GM21390 (cell line): ENCODE measurements around the gene NLRP9.

Source experiments
- ATAC-seq: cut with Tn5 transposase; IDR thresholded peaks from one replicate; pipeline ENCODE4 v1.9.1; 2021; ENCODE audit not compliant: unreplicated experiment

Gene NLRP9

DNA sequence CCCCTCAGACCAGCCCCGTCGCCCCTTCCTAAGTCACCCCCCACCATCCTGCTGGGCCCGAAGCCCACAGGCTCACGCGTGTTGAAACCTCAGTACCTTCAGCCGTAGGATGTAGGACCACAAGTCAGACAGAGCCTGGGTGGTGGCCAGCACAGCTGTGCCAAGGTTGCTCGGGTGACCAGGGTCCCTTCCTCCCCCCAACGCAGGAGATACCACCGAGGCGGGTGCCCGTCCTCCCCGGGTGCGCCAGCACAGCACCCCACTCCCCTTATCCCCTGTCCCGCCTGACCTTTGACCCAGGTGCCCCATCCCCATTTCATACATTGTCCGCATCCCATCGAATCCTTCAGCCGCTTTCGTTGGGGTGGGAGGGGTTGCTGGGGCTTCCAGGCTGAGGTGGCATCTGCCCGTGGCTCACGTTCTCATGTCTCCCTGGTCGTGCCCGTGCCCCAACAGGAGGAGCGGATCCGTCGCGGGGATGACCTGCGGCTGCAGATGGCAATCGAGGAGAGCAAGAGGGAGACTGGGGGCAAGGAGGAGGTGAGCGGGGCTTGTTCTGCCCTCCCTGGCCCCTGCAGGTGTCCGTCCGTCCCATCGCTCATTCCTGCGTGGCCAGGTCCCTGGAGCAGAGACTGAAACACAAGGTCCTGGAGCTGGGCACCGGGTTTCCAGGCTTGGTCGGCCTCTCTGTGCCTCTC, 48.6 kb downstream of the NLRP9 start:
- ATAC-seq: no peak

DNA sequence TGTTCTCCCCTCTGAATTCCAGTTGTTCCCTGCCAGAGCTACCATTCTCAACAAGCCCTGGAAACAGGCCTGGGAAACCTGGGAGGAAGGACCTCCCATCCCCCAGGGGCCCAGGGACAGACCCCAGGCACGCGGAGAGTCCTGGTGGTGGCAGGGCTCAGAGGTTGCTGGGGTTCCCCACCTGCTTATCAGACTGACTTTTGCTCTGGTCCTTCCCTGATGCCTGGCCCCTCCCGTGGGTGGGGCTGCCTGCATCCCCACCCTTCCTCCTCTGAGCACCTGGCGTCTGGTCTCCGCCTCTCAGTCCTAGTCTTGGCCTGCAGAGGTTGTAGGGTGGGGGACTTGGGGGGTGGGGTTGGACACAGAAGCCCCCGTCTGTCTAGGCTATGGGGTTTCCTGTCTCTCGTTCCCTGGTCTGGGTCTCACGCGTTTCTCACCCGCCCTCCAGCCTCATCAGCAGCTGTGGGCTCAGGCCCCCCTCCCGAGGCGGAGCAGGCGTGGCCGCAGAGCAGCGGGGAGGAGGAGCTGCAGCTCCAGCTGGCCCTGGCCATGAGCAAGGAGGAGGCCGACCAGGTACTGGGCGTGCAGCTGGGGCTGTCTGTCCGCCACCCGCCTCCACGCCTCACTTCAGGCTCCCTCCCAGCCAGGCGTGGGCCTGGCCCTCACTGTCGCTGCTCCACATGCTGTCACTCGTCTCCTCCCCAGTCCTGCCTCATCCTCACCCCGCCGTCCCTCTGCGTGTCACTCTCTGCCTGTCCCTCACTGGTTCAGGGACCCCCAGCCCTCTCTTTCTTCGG, 49.6 kb downstream of the NLRP9 start:
- no peak for ATAC-seq

DNA sequence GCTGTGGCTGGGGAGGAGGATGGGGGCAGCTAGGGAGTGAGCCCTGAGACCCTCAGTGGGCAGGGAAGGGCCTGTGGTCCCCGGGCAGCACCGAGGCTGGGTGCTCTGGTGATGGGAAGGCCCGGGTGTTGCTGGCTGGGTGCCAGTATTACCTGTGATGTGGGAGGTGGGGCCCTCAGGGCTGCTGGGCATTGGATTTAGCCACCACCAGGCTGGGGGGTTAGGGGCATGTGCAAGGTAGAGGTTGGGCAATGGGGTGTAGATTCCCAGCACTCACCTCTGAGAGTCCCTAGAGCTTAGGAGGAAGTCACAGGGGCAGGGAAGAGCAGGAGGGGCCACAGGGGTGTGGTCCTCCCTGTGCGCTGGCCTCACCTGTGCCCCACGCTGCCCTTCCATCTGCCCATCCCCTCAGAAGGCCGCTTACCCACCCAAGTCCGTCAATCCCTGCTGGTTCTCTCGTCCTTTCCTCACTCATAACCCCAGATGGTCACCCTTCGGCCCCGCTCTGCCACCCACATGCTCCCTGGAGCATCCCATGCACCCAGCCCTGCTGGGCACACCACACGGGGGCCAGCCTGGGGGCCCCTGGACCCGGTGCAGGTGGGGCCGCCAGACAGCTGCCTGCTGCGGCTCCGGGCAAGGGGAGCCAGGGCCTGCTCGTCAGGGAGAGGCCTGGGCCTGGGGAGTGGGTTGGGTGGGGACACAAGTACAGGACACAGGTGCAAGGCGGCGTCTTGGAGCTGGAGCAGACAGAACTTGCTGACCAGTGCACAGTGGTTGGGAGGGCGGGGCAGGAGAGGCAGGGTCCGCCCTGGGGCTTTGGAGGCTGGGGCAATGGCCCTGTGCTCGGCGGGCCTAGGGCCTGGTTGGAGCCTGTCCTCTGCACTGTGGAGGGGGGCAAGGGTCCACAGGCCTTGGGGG, 50.7 kb downstream of the NLRP9 start:
- ATAC-seq: no peak

DNA sequence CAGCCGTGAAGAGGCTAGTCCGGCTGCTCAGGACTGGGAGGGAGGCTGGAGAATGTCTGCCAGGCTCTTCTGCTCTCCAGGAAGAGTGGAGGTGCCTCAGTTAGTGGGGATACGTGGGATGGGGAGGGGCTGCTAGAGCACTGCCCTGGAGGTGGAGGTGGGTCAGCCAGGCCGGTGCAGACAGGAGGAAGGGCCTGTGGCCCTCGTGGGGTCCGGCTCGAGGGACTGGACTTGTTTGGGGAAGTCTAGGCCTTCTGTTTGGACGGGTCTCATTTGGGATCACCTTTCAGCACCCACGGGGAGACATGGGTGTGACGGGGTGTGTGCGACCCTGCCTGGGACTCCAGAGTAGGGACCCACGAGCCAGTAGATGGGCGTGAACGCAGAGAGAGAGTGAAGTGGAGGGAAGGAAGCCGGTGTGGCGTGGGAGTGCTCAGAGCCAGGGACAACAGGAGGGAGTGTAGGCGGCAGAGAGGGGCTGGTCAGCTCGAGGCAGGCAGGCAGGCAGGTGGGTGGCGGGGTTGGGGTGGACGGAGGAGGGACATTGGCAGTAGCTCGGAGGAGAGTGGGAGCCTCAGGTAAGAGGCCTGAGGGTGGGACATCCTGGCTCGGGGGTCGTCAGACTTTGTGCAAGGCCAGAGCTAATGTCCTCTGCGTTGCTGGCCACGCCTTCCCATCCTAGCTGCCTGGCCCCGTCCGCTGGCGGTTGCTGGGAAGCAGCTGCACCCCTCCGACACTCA, 51.7 kb downstream of the NLRP9 start:
- ATAC-seq: no peak

DNA sequence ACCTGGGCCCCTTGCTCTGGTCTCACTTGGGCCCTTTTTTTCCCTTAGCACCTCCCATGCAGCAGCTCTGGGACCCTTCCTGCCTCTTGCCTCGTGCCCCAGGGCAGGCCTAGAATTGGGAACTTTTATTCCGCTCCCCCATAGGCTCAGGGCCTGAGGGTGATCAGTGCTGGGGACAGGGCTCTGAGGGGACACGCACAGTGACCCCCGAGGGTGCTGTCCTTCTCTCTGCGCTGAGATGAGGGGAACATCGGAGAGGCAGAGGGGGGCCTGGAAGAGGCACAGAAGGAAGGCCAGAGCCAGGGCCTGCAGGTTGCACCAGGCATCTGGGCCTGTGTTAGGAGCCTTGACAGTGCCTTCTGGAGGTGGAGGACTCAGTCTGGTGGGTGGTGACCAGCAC, 52.4 kb downstream of the NLRP9 start:
- no peak for ATAC-seq

DNA sequence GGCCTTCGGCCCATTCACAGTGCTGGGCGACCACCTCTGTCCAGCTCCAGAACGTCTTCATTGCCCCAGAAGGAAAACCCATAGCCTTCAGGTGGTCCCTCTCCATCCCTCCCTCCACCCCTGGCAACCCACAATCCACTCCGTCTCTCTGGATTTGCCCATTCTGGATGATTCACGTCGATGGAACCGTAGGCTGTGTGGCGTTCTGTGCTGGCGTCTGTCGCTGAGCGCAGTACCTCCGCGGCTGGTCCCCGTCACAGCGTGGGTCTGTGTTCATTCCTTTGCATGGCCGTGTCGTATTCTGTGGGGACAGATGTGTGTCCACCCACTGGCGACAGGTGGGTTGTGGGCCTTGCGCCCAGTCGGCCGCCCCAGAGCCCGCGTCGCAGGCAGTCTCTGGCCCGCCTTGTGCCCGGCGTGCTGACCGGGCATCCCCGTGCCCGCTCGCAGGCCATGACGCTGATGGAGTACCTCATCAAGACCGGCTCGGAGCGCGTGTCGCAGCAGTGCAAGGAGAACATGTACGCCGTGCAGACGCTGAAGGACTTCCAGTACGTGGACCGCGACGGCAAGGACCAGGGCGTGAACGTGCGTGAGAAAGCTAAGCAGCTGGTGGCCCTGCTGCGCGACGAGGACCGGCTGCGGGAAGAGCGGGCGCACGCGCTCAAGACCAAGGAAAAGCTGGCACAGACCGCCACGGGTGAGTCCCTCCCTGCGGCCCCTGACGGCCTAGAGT, 53.1 kb downstream of the NLRP9 start:
- no peak for ATAC-seq

DNA sequence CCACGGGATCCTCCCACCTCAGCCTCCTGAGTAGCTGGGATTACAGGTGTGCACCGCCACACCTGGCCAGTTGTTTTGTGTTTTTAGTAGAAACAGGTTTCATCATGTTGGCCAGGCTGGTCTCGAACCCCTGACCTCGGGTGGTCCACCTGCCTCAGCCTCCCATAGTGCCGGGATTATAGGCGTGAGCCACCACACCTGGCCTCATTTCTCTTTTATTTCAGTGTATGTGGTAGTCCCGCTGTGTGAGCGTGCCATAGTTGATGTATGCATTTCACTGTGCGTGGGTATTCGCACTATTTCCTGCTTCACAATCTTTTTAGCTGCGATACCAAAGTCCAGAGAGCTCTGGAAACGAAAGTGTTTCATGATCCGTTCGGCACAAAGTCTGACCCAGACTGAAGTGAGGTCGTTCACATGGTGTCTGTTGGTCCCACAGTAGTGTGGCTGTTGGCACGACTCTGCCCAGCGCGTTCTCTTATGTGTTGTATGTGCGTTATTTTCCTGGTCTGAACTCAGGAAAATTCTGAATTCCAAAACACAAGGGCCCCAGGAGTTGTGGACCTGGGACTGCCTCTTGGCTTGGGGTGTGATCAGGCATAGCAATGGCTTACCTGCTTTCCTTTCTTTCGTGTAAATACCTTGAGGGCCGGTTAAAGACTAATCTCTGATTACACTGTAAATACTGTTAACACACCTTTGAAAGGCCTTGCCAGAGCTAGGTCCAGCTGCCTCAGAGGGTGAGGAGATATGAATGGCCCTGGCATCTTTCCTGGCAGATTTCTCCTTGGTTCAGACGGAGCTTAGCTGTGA, 54.5 kb downstream of the NLRP9 start:
- no peak for ATAC-seq

DNA sequence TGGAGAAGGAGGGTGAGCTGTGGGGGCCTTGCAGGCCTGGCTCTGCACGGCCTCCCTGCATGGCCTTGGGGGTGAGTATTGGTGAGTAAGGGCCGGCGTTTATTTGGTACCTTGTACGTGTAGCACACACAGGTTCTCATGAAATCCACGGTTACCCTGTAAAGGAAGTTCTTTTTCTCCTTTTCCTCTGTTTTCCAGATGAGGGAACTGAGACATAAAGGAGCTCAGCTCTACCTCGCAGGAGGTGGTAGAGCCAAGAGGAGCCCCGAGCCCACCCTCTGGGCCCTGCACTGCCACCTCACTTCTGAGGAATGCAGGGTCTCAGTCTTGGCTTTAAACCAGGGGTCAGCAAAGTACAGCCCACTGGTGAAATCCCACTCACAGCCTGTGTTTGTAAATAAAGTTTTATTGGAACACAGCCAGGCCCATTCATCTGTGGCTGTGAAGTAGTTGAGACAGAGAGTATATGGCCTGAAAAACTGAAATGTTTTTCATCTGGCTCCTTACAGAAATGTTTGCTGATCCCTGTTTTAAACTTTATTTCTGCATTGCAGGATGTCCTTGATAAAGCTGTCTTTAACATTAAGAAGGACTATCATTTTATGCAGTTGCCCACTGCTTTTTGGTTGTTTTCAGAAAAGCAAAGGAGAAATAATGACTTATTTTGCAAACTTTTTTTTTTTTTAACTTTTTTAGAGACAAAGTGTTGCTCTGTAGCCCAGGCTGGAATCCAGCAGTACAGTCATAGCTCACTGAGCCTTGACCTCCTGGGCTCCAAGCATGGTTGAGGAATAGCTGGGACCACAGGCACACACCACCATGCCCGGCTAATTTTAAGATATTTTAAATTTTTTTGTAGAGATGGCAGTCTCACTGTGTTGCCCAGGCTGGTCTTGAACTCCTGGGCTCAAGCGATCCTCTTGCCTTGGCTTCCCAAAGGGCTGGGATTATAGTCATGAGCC, 56.8 kb downstream of the NLRP9 start:
- ATAC-seq: no peak

DNA sequence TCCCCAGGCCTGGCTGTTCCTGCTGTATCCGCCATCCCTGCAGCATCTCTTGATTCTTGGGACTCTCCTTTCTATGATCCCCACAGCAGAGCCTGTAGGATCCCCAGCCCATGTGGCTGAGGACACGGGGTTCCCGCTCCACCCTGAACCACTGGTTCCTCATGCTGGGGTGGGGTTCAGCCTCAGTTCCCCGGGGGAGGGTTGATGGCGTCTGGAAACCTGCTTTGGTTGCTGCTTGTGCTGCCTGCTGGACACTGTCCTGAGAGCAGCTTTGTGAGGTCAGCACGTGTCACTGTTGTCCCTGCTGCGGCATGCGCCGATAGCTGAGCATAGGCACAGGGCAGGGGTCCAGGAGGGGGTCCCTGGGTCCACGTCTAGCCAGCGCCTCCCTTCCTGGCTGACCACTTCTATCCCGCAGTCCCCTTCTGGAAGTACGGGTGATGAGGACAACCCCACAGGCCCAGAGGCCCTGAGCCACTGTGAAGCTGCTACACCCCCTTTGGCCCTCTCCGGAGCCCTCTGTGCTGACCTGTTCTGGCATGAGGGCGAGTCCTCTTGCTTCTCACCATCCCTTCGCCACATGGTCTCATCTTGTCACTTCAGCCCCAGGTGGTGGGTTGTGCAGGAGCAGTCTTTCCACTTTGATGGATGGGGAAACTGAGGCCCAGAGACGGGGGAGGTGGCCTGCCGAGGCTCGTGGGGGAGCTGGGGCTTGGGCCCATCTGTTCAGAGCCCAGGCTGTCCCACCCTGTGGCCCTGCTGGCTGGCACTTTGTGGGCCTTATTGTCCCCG, 57.7 kb downstream of the NLRP9 start:
- ATAC-seq: no peak

DNA sequence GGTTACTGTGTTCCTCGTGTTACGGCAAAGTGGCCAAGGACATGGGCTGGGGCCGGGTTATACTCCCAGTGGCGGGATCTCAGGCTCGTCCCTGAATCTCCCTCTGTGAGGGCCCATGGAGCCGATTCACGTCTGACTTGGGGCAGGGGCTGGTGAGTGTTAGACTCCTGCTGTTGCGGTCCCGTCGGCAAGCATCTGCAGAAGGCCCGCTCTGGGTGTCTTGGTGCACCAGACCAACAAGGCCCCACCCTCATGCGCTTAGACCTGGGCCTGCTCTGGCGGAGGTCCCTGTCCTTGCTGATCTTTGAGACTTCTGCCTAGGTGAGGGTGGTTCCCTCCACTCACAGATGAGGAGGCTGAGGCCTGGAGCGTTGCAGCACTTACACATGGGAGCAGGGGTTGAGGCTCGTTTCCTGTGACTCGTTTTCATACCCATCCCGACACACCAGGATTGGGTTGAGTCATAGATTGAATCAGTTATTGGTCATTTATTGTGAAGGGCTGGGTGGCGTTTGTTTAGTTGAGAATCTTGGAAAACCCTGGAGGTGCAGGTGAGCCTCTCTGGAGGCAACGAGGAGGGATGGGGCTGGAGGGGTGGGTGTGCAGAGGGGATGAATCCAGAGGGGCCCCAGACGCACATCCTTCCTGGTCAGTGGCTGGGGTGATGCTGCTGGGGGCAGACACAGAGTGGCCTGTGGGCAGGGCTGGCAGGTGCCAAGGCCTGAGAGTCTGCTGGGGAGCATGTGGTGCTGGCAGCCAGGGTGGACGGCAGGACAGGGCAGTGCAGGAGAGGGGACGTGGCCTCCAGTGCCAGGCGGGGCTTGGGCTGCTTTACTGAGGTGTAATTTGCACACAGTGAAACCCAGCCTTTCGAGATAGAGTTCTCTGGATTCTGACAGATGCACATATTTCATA, 58.6 kb downstream of the NLRP9 start:
- ATAC-seq: no peak

DNA sequence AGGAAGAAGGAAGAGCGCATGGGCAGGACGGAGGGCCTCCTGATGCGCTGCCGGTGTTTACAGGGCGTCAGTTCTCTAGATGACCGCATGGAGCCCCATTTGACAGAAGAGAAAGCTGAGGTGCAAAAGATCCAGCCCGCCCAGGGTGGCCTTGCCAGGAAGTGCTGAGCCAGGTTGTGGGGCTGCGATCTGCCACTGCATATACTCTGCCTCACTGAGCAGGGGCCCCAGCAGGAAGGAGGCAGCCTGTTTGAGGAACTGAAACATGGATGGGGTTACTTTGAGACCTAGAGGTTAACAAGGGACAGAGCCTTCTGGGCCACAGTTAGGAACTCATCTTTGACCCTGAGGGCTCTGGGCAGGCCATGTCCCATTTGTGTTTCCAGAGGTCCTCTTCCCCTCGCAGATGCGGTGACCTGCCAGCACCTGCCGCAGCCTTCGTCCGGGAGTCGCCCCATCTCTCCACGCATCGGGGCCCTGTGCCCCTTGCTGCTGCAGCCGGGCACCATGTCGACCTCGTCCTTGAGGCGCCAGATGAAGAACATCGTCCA, 60.0 kb downstream of the NLRP9 start:
- ATAC-seq: peak; percentile 71

DNA sequence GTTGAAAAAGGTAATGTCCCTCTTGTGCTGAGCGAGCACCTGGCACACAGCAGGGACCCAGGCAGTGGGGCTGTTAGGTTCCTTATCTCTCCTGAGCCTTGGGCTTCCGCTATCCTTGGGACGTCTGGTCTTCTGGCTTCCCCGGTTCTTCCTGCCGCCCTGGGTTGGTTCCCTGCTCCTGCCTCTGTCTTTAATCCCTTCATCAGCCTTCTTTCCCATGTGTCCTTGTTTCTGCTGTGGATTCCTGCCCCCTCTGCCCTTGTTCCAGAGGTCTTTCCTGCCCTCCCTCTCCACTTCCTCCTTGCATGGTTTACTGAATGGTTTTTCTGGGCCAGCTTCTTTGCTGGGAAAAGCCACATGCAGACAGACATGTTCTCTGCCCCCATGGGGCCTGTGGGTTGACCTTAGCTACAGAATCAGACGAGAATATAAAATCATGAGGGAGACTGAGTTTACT, 60.6 kb downstream of the NLRP9 start:
- ATAC-seq: no peak

DNA sequence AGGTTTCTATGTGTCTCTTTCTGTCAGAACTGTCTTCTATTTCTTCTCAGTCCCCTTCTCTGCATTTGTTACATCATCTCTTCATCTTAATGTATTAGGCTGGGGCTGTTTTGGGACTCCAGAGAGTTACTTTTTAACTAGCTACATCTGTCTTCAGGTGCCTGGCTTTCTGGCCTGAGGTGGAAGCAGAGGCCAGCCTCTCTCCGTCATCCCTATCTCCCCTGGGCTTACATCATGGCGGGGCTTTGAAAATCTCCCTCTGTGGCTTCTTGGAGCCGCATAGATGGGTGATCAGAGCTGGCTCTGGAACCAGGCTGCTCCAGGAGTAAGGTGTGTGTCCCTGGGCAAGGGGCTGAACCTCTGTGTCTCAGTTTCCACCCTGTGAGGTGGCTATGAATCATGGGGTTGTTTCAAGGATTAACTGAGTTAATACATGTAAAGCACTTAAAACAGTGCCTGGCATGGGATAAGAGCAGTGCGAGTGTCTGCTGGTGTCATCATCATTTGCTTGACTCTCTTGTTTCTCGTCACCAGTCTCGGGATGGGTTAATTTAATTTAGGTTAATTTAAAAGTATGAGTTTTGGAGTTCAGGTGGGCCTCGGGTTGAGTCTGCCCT, 61.2 kb downstream of the NLRP9 start:
- ATAC-seq: no peak

DNA sequence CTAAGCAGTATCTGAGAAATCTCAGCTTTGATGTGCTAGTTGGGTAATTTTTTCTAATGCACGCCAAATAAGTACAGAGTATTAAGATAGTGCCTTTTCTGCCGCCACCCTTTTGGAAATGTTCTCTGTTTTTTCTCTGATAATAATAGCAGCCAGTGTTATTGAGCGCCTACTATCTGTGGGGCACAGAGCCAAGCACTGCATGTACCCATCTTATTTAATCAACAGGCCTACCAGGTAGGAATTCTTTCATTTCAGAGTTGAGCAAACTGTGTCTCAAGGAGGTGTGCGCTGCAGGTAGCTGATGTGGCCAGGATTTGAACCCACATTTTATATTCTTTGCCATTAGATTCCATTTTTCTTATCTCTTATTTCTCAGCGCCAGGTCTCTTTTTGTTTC, 61.8 kb downstream of the NLRP9 start:
- no peak for ATAC-seq

DNA sequence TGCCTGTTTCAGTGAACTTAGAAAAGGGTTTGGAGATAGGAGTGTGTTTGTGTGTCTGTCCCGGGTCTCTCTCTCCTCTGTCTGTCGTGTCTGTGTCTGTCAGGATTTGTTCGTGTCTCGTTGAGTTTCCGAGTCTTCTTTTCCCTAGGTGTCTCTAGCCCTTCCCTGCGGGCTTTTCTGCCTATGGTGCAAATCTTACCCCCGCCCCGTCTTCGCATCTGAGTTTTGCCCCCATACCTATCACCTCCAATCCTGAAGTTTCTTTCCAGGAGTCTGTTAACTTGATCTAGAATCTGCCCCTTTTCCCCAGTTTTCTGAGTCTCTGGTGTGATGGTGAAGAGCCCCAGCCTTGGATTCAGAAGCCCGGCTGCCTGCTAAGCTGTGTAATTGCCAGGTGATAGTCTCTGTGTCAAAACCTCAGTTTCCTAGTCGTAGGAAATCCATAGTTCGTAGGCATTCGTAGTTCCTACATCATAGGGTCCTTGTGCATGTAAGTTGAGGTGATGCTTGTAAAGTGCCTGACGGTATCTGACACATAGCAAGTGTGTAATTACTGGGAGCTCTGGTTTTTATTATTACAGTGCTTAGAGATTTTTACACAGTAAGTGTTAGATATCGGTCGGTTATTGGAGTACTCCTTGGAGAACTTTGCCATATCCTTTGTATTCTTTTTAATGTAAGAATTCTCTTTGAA, 62.4 kb downstream of the NLRP9 start:
- no peak for ATAC-seq
